ENCODE data around the gene ABCA8.
"Not testable (repeated sequence)": the region's sequence is repeated elsewhere in the genome, so short reads cannot be mapped to it uniquely, and the experiment has no call there.

ABCA8 gene

GRCh38 chr17:68824185-68824584 lies 131.0 kb downstream of the ABCA8 start:
- not testable (repeated sequence) for DNase-seq

GRCh38 chr17:68822719-68823289 lies 132.4 kb downstream of the ABCA8 start:
- no peak for DNase-seq

- no peak for DNase-seq
Observed at GRCh38 chr17:68821860-68822696, 133.1 kb downstream of the ABCA8 start.

- DNase-seq = no peak
Observed at GRCh38 chr17:68820825-68821481, 134.2 kb downstream of the ABCA8 start.

- DNase-seq = no peak
Observed at GRCh38 chr17:68820476-68820824, 134.7 kb downstream of the ABCA8 start.

- DNase-seq = no peak
Observed at GRCh38 chr17:68819465-68819864, 135.7 kb downstream of the ABCA8 start.

All from midbrain (tissue), 1 donor.